Measurements from ENCODE around the gene SLC5A4. TPM values are rescaled to one million over a fixed set of nuclear protein-coding genes. Genes with fewer than 3 reads are reported as not detected.
"Not testable (repeated sequence)": the region's sequence is repeated elsewhere in the genome, so short reads cannot be mapped to it uniquely, and the experiment has no call there.

The SLC5A4 gene
- total and polyA plus RNA-seq, 3 experiments from 2014 or later = not detected

- Mint-ChIP-seq H3K4me3 (no peak overlapping the region), H3K27ac (no peak overlapping the region), H3K27me3 (peaks cover 0 to 3% of the 10 kb centered on the region in 2 donors), H3K4me1 (peaks cover 2 to 10% (median 8%) of the 10 kb centered on the region in 3 donors), H3K36me3 (peaks cover 0 to 2% (median 0%) of the 10 kb centered on the region in 3 donors), H3K9me3 (no peaks in the 10 kb centered on the region)
- H3K9me3 ChIP-seq (ENCODE audit: low read length) = no peaks in the 10 kb centered on the region
- POLR2A ChIA-PET = no interaction called here
- H3K27me3 ChIP-seq (ENCODE audit: insufficient read depth, low read length, poor library complexity, severe bottlenecking) = no peaks in the 10 kb centered on the region
- no peak for DNase-seq
- H3K4me3 ChIP-seq (ENCODE audit: low read length) = no peak overlapping the region
- CTCF ChIA-PET = interaction anchor here (0.8 to 2.2 kb wide), 4 partner anchors 162 to 543 kb away, joined by 3 to 12 read pairs (median 3); no protein-coding TSS in a partner anchor
- no peaks in the 10 kb centered on the region for H3K36me3 ChIP-seq (ENCODE audit: insufficient read depth, low read length)
- no peak overlapping the region for H3K27ac ChIP-seq (ENCODE audit: low read depth, low read length)
- H3K4me1 ChIP-seq (ENCODE audit: insufficient read depth, low read length) = no peaks in the 10 kb centered on the region
These were observed 11.9 kb upstream of the SLC5A4 start for GRCh38 chr22:32267011-32267410.

GRCh38 chr22:32265882-32266767 is 11.0 kb upstream of the SLC5A4 start:
- no peaks in the 10 kb centered on the region for H3K27me3 ChIP-seq (ENCODE audit: insufficient read depth, low read length, poor library complexity, severe bottlenecking)
- CTCF ChIA-PET = interaction anchor here (0.7 to 2.2 kb wide), 10 partner anchors 10 to 542 kb away, joined by 3 to 12 read pairs (median 3); no protein-coding TSS in a partner anchor
- peaks cover 2 to 10% (median 8%) of the 10 kb centered on the region in 3 donors for H3K4me1 Mint-ChIP-seq
- POLR2A ChIA-PET = interaction anchor here (0.6 kb wide), 1 partner anchor 294 kb away, joined by 3 read pairs; no protein-coding TSS in a partner anchor
- no peak overlapping the region for H3K27ac ChIP-seq (ENCODE audit: low read depth, low read length)
- H3K4me3 ChIP-seq (ENCODE audit: low read length) = no peak overlapping the region
- no peaks in the 10 kb centered on the region for H3K9me3 Mint-ChIP-seq
- H3K4me3 Mint-ChIP-seq = peak overlapping the region in 3 of 7 donors; percentile 4 to 29 (median 5)
- no peaks in the 10 kb centered on the region for H3K36me3 ChIP-seq (ENCODE audit: insufficient read depth, low read length)
- H3K36me3 Mint-ChIP-seq = peaks cover 0 to 2% (median 0%) of the 10 kb centered on the region in 3 donors
- H3K4me1 ChIP-seq (ENCODE audit: insufficient read depth, low read length) = no peaks in the 10 kb centered on the region
- H3K9me3 ChIP-seq (ENCODE audit: low read length) = no peaks in the 10 kb centered on the region
- H3K27me3 Mint-ChIP-seq = peaks cover 0 to 8% of the 10 kb centered on the region in 2 donors
- peak overlapping the region in 2 of 8 donors; percentile 75 for H3K27ac Mint-ChIP-seq
- peak; percentile 41 to 74 (median 50) for DNase-seq

- peaks cover 0 to 24% of the 10 kb centered on the region in 2 donors for H3K27me3 Mint-ChIP-seq
- H3K4me3 ChIP-seq (ENCODE audit: low read length); H3K9me3 Mint-ChIP-seq; H3K27ac Mint-ChIP-seq; H3K9me3 ChIP-seq (ENCODE audit: low read length); H3K4me1 ChIP-seq (ENCODE audit: insufficient read depth, low read length); H3K4me3 Mint-ChIP-seq; DNase-seq; CTCF ChIA-PET; H3K36me3 Mint-ChIP-seq; POLR2A ChIA-PET; H3K27ac ChIP-seq (ENCODE audit: low read depth, low read length); H3K36me3 ChIP-seq (ENCODE audit: insufficient read depth, low read length); H3K27me3 ChIP-seq (ENCODE audit: insufficient read depth, low read length, poor library complexity, severe bottlenecking): not testable (repeated sequence)
- H3K4me1 Mint-ChIP-seq = peaks cover 2 to 10% (median 8%) of the 10 kb centered on the region in 3 donors
These were observed 8.5 kb upstream of the SLC5A4 start for GRCh38 chr22:32263678-32264077.

- no peaks in the 10 kb centered on the region for H3K27me3 ChIP-seq (ENCODE audit: insufficient read depth, low read length, poor library complexity, severe bottlenecking)
- Mint-ChIP-seq H3K27me3 (peaks cover 0 to 38% of the 10 kb centered on the region in 2 donors), H3K27ac (no peak overlapping the region), H3K9me3 (no peaks in the 10 kb centered on the region), H3K4me1 (peaks cover 2 to 7% (median 5%) of the 10 kb centered on the region in 3 donors), H3K36me3 (peaks cover 0 to 2% (median 0%) of the 10 kb centered on the region in 3 donors), H3K4me3 (no peak overlapping the region)
- H3K36me3 ChIP-seq (ENCODE audit: insufficient read depth, low read length) = no peaks in the 10 kb centered on the region
- no peaks in the 10 kb centered on the region for H3K4me1 ChIP-seq (ENCODE audit: insufficient read depth, low read length)
- H3K4me3 ChIP-seq (ENCODE audit: low read length) = no peak overlapping the region
- ChIA-PET POLR2A (no interaction called here), CTCF (interaction anchor here (1.0 kb wide), 1 partner anchor 119 kb away, joined by 3 read pairs; no protein-coding TSS in a partner anchor)
- no peaks in the 10 kb centered on the region for H3K9me3 ChIP-seq (ENCODE audit: low read length)
- H3K27ac ChIP-seq (ENCODE audit: low read depth, low read length) = no peak overlapping the region
- no peak for DNase-seq
These were observed 6.2 kb upstream of the SLC5A4 start for GRCh38 chr22:32261306-32261705.

GRCh38 chr22:32258791-32259190 is 3.6 kb upstream of the SLC5A4 start:
- ChIA-PET POLR2A (no interaction called here), CTCF (no interaction called here)
- H3K4me3 Mint-ChIP-seq = no peak overlapping the region
- peaks cover 0 to 6% (median 0%) of the 10 kb centered on the region in 3 donors for H3K4me1 Mint-ChIP-seq
- H3K27ac ChIP-seq (ENCODE audit: low read depth, low read length) = no peak overlapping the region
- H3K27me3 Mint-ChIP-seq = peaks cover 0 to 39% of the 10 kb centered on the region in 2 donors
- H3K36me3 ChIP-seq (ENCODE audit: insufficient read depth, low read length) = no peaks in the 10 kb centered on the region
- no peaks in the 10 kb centered on the region for H3K9me3 Mint-ChIP-seq
- no peaks in the 10 kb centered on the region for H3K9me3 ChIP-seq (ENCODE audit: low read length)
- peaks cover 0 to 1% (median 0%) of the 10 kb centered on the region in 3 donors for H3K36me3 Mint-ChIP-seq
- no peaks in the 10 kb centered on the region for H3K4me1 ChIP-seq (ENCODE audit: insufficient read depth, low read length)
- H3K4me3 ChIP-seq (ENCODE audit: low read length) = no peak overlapping the region
- H3K27me3 ChIP-seq (ENCODE audit: insufficient read depth, low read length, poor library complexity, severe bottlenecking) = no peaks in the 10 kb centered on the region
- DNase-seq = no peak
- no peak overlapping the region for H3K27ac Mint-ChIP-seq

GRCh38 chr22:32255726-32256125 is 579 bp upstream of the SLC5A4 start:
- no peak overlapping the region for H3K4me3 Mint-ChIP-seq
- no peak overlapping the region for H3K27ac Mint-ChIP-seq
- Histone ChIP-seq H3K27me3 (ENCODE audit: insufficient read depth, low read length, poor library complexity, severe bottlenecking) (no peaks in the 10 kb centered on the region), H3K36me3 (ENCODE audit: insufficient read depth, low read length) (no peaks in the 10 kb centered on the region), H3K4me1 (ENCODE audit: insufficient read depth, low read length) (no peaks in the 10 kb centered on the region), H3K27ac (ENCODE audit: low read depth, low read length) (no peak overlapping the region), H3K4me3 (ENCODE audit: low read length) (no peak overlapping the region), H3K9me3 (ENCODE audit: low read length) (no peaks in the 10 kb centered on the region)
- no peaks in the 10 kb centered on the region for H3K9me3 Mint-ChIP-seq
- H3K36me3 Mint-ChIP-seq = no peaks in the 10 kb centered on the region
- CTCF ChIA-PET = no interaction called here
- peaks cover 6 to 48% of the 10 kb centered on the region in 2 donors for H3K27me3 Mint-ChIP-seq
- DNase-seq = no peak
- POLR2A ChIA-PET = no interaction called here
- peaks cover 0 to 6% (median 0%) of the 10 kb centered on the region in 3 donors for H3K4me1 Mint-ChIP-seq

GRCh38 chr22:32249231-32249630 is 5.9 kb downstream of the SLC5A4 start:
- Histone ChIP-seq H3K36me3 (ENCODE audit: insufficient read depth, low read length) (no peaks in the 10 kb centered on the region), H3K9me3 (ENCODE audit: low read length) (no peaks in the 10 kb centered on the region), H3K4me1 (ENCODE audit: insufficient read depth, low read length) (no peaks in the 10 kb centered on the region), H3K27me3 (ENCODE audit: insufficient read depth, low read length, poor library complexity, severe bottlenecking) (no peaks in the 10 kb centered on the region), H3K27ac (ENCODE audit: low read depth, low read length) (no peak overlapping the region), H3K4me3 (ENCODE audit: low read length) (no peak overlapping the region)
- Mint-ChIP-seq H3K27ac (peak overlapping the region in 1 of 8 donors; percentile 30), H3K4me3 (no peak overlapping the region), H3K9me3 (no peaks in the 10 kb centered on the region), H3K4me1 (no peaks in the 10 kb centered on the region), H3K27me3 (peaks cover 6 to 53% of the 10 kb centered on the region in 2 donors), H3K36me3 (peaks cover 0 to 2% (median 0%) of the 10 kb centered on the region in 3 donors)
- DNase-seq = no peak
- ChIA-PET CTCF (no interaction called here), POLR2A (no interaction called here)

GRCh38 chr22:32248276-32248675 is 6.9 kb downstream of the SLC5A4 start:
- Mint-ChIP-seq H3K27ac (no peak overlapping the region), H3K4me1 (no peaks in the 10 kb centered on the region), H3K27me3 (peaks cover 6 to 52% of the 10 kb centered on the region in 2 donors), H3K4me3 (no peak overlapping the region), H3K36me3 (peaks cover 0 to 2% (median 0%) of the 10 kb centered on the region in 3 donors), H3K9me3 (no peaks in the 10 kb centered on the region)
- H3K4me1 ChIP-seq (ENCODE audit: insufficient read depth, low read length) = no peaks in the 10 kb centered on the region
- ChIA-PET CTCF (no interaction called here), POLR2A (no interaction called here)
- no peak overlapping the region for H3K4me3 ChIP-seq (ENCODE audit: low read length)
- no peak for DNase-seq
- H3K27me3 ChIP-seq (ENCODE audit: insufficient read depth, low read length, poor library complexity, severe bottlenecking) = no peaks in the 10 kb centered on the region
- no peak overlapping the region for H3K27ac ChIP-seq (ENCODE audit: low read depth, low read length)
- H3K36me3 ChIP-seq (ENCODE audit: insufficient read depth, low read length) = no peaks in the 10 kb centered on the region
- no peaks in the 10 kb centered on the region for H3K9me3 ChIP-seq (ENCODE audit: low read length)
